ENCODE data around the gene TMEM175.

Gene TMEM175, protein sequence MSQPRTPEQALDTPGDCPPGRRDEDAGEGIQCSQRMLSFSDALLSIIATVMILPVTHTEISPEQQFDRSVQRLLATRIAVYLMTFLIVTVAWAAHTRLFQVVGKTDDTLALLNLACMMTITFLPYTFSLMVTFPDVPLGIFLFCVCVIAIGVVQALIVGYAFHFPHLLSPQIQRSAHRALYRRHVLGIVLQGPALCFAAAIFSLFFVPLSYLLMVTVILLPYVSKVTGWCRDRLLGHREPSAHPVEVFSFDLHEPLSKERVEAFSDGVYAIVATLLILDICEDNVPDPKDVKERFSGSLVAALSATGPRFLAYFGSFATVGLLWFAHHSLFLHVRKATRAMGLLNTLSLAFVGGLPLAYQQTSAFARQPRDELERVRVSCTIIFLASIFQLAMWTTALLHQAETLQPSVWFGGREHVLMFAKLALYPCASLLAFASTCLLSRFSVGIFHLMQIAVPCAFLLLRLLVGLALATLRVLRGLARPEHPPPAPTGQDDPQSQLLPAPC

DNA sequence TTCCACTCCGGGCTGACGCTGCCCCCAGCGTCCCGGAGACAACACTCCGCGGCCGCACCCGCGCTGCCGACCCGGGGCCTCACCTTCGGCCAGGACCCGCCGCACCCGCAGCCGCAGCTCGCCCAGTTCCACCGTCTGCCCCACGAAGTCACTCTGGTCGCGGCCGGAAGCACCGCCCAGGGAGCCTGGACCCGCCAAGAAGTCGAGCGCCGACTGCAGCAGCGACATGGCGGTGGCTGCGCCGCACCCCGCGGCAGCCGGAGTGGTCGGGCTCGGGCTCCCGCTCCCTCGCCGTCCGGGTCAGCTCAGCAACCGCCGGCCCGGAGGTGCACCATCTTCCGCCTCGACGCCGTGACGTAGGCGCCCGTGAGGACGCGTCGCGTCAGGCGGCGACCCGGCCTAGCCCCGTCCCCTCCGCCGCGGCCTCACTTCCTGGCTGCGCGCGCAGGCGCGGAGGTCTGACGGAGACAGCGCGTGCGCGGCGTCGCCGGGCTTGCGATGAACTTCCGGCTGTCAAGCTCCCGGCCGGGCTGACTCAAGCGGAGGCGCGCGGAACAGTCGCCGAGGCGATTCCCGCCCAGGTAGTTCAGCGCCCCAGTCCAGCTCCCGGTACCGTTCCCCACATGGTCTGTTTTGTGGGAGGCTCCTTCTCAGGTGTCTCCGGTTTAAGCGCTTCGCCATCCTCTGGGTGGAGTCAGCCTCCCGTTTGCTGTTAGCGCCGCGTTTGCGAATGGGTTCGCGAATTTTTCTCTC lies at the start of gene TMEM175, which contains the start of gene GAK:
Gene TMEM175 (plus strand): TSS at position 501 of the 753 bp plus-strand sequence. CDS start 15,280 bp downstream, outside the sequence.
Gene GAK (minus strand): TSS at position 357 of the 753 bp plus-strand sequence. CDS start 129 bp downstream, at position 228.
- DNase-seq (ENCODE audit: low read depth) = peak; percentile 92

GRCh38 chr4:882646-883045 lies 49.6 kb upstream of the TMEM175 start:
- DNase-seq (ENCODE audit: low read depth) = no peak

DNA sequence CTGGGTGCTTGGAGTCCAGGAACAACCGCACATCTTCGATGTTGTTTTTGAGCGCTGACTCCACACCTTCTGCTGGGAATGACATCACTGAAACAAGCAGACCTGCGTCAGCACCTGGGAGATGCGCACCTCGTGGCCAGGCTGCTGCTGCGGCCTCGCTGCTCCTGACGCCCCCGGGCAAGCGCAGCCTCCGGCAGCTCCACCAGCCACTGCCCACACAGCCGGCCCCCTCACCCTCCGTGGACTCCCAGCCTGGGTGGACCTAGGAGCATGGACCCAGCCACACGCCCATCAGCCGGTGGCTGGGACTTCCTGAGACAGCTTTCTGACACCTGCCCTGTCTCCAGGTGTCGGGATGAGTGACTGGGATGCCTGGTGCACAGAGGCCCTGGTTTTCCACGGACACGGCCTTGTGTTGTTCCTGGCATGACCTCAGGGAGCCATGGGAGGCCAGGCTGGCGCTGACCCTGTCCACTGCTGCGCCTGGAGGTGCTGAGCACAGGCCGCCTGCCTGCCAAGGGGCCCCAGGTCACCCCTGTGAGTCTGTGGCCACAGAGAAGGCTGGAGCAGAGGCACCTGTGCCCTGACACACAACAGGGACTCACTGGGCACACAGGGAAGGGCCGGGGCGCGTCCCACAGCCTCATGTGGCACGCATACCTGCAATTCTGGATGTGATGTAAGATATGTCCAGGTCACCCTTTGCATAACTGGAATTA lies 48.7 kb upstream of the TMEM175 start:
- DNase-seq (ENCODE audit: low read depth) = no peak

- DNase-seq (ENCODE audit: low read depth) = no peak
These were observed 48.0 kb upstream of the TMEM175 start for GRCh38 chr4:884259-884658.

DNA sequence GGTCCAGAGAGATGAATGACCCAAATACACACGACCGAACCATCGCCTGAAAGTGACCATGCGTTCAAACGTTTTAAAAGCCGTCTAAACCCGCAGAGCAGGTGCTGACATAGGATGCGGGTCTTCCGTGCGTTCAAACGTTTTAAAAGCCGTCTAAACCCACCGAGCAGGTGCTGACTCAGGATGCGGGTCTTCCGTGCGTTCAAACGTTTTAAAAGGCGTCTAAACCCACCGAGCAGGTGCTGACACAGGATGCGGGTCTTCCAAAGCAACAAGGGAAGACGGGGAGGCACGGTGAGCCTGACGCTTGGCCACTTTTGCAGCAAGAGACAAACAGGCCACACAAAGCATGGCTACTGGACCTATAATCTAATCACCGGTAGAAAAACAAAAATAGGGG lies 47.4 kb upstream of the TMEM175 start:
- DNase-seq (ENCODE audit: low read depth) = no peak

DNA sequence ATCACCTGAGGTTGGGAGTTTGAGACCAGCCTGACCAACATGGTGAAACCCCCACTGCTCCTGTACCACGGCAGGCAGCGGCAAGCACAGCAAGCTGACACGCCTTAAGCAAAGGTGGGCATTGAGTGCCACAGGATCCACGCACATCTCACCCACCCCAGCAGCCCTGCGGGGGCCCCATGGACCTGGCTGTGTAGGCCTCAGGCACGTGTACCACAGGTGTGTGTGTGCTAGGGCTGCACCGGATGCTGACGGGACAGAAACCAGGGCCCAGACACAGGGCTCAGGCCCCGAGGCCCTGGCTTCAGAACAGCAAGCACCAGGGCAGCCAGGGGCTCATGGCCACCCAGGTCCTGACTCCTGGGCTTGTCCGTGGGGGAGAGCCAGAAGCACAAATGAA lies 46.9 kb upstream of the TMEM175 start:
- DNase-seq (ENCODE audit: low read depth) = no peak

- no peak for DNase-seq (ENCODE audit: low read depth)
These were observed 46.0 kb upstream of the TMEM175 start for GRCh38 chr4:886244-886643.

DNA sequence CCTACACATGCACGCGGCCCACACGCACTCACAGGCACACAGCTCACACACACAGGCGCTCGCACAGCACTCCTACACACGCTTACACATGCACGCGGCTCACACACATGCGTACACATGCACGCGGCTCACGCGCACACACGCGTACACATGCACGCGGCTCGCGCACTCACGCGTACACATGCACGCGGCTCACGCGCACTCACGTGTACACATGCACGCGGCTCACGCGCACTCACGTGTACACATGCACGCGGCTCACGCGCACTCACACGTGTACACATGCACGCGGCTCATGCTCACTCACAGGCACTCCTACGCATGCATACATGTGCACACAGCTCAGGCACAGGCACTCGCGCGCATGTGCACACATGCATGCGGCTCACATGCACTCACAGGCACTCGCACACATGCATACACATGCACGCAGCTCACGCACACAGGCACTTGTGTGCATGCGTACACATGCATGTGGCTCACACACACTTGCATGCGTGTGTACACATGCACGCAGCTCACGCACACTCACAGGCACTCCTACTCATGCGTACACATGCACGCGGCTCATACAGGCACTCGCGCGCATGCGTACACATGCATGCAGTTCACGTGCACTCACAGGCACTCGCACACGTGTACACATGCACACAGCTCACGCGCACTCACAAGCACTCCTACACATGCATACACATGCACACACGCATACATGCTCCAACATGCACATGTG lies 45.1 kb upstream of the TMEM175 start:
- DNase-seq (ENCODE audit: low read depth) = no peak

DNA sequence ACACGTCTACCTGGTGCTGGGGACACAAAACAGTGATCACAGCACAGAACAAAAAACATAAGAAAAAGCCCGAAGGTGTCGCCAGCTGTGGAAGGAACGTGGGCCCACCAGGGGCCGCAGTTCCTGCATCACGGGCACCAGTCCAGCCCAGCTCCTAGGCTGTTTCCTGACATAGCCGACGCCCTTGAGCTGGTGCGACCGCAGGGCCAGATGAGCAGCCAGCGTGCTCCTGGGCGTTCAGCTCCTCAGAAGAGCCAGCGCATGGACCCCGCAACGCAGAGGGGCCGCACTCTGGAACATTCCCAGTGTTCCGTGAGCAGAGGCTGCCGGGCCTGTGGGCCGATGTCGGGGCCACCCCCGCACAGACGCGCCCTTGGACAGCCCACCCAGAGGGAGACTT lies 44.2 kb upstream of the TMEM175 start:
- DNase-seq (ENCODE audit: low read depth) = no peak

DNA sequence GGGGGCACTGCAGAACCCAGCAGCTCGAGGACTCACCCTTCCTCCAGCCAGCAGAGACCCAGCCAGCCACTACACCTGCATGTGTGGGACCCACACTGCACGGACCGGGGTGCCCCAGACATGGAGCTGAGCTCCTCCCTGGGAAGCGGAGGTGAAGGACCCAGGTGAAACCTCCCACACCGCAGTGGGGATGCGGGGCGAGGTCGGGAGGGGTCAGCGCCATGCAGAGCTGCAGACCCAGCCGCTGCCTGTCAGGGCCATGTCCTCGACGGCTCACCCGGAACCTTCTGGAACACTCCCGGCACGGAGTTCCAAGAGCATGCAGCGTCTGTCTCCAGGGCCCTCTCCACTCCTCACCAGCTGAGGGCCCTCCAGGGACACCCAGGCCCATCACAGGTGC lies 42.7 kb upstream of the TMEM175 start:
- DNase-seq (ENCODE audit: low read depth) = no peak

DNA sequence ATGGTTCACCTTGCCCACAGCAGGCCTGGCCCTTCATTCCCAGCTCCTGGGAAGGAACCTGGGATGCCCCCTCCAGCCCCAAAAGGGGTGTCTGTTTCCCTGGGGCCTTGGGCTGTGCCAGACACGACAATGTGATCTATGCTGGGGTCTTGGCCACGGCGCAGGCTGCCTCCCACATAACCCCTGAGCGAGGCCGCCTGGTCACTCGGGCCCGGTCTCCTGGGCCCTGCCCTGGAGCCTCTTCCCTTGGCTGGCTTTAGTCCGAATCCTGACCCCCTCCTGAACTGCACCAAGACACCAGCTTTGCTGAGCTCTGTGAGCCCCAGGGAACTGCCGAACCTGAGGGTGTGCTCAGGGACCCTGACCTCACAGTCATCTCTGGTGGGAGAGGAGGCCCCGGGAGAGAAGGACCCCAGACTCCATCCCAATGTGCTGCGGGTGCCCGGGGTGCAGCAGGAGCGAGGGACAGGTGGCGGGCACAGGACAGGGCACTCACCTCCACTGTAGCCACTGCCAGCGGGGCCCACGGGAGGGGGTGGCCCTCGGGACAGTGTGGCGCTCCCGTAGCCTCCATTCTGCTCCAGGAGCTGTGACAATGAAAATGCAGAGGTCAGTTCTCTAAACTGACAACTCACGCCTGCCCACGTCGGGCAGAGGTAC lies 42.1 kb upstream of the TMEM175 start:
- no peak for DNase-seq (ENCODE audit: low read depth)

GRCh38 chr4:891747-892146 lies 40.5 kb upstream of the TMEM175 start:
- no peak for DNase-seq (ENCODE audit: low read depth)

DNA sequence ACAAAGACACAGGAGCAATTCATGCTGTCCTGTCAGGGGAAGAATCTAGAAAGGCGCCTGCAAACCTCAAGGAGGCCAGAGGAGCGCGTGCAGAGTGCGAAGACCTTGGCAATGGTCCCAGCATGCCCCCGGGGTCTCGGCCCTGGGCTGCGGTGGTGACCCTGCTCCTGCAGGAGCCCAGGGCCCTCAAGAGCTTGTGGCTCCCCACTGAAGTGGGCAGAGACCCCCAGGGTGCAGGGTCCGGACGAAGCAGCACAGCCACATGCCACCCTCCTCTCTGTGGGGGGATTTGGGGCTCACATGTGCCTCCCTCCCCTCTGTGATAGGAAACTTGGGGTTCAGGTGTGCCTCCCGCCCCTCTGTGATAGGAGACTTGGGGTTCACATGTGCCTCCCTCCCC lies 39.5 kb upstream of the TMEM175 start:
- no peak for DNase-seq (ENCODE audit: low read depth)

GRCh38 chr4:893276-893994 lies 38.8 kb upstream of the TMEM175 start:
- DNase-seq (ENCODE audit: low read depth) = no peak

DNA sequence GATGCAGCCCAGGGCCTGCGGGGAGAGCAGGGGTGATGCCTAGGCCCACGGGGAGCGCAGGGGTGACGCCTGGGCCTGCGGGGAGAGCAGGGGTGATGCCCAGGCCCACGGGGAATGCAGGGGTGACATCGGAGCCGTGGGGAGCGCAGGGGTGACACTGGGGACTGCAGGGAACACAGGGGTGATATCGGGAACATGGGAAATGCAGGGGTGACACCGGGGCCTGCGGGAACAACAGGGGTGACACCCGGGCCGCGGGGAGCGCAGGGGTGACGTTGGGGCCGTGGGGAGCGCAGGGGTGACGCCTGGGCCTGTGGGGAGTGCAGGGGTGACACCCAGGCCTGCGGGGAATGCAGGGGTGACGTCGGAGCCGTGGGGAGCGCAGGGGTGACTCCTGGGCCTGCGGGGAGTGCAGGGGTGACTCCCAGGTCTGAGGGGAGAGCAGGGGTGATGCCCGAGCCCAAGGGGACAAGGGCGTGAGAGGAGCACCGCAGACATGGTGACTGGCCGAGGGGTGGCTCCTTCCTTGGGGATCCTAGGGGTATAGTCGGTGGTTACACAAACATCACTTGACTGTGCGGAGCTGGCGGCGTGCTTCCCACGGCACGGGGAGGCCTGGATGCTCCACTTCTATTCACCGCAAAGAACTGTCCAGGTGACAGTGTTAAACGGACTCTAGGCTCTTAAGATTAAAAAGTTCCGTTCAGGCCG lies 38.1 kb upstream of the TMEM175 start:
- no peak for DNase-seq (ENCODE audit: low read depth)

DNA sequence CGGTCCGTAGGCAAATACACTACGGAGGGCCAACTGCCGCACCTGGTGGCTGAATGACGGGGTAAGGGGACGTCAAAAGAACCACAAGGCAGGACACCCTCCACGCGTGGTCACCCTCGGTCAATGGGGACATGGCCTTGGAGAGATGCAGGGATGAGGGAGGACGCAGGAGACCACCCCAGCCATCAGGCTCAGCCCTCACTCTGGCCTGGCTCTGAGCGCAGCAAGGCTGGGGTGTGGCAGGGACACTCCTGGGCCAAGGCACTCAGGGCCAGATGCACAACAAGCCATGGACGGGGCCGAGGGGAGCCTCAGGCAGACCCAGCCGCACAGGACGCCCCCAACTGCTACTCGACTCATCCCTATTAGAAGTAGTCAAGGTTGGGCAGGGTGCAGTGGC lies 36.7 kb upstream of the TMEM175 start:
- DNase-seq (ENCODE audit: low read depth) = no peak

DNA sequence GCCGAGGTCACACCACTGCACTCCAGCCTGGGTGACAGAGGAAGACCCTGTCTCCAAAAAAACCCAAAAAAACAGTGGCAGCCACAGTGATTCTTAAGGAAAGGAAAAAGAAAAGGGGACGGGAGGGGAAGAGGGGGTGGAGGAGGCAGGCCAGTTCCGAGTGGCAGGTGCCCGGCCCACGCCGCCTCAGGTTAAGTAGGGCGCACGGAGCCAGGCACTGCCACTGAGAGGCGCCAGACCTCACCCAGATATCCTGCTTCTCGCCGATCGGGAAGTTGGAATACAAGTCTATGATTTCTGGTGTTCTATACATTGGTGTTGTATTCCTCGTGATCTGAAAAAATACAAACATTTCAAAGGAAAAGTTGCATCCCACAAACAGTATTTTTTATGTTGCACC lies 36.0 kb upstream of the TMEM175 start:
- DNase-seq (ENCODE audit: low read depth) = no peak

DNA sequence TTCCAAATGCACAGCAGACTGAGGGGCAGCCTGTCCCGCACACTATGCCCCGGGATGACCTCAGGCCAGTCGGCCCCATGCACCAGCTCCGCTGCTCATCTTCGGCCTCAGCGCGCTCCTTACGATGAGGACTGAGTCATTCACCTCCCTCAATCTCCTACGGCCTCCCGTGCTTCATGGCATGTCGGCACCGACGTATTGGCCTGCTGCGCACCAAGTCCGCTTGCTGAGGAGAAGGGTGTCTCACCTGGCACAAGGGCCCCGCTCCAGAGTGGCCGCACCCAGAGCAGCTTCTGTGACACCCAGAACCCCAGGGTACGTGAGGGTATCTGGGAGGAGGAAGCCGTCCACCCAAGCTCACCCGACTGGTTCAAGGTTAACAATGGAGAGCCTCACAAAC lies 35.6 kb upstream of the TMEM175 start:
- DNase-seq (ENCODE audit: low read depth) = no peak

GRCh38 chr4:898123-898522 lies 34.1 kb upstream of the TMEM175 start:
- no peak for DNase-seq (ENCODE audit: low read depth)
